ENCODE measurements around the gene NUTM2F. TPM values are rescaled to one million over a fixed set of nuclear protein-coding genes. Genes with fewer than 3 reads are reported as not detected.
"Not testable (repeated sequence)": the region's sequence is repeated elsewhere in the genome, so short reads cannot be mapped to it uniquely, and the experiment has no call there.

The NUTM2F gene
- total and polyA plus RNA-seq, 2 donors (not counting 1 experiment from before 2014, with no cell fraction given): not detected

DNA sequence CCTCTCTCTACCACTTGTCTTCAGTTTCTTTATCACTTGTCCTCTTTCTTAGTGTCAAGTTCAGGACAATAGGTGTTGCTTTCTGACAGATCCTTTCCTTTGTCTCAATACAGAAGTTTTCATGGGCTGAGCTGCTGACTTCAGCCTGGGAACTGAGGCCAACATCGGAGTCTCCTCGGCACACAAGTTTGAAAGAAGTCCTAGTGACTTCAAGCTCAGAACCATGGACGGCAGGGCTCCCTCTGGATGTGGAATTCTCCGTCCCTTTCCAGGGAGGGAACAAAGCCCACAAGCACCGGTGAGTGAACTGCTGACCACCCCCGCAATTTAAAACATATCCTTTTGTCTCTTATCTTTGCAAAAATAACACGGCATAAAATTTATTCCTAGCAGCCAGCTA, 10.3 kb upstream of the NUTM2F start:
- H3K79me2 ChIP-seq (ENCODE audit: control insufficient read depth, insufficient read depth, low read length); H3K9me3 ChIP-seq (ENCODE audit: control insufficient read depth, insufficient read depth, low read depth, low read length); H3K4me1 ChIP-seq (ENCODE audit: control insufficient read depth, extremely low read depth, insufficient read depth, low read length); H4K20me1 ChIP-seq (ENCODE audit: control insufficient read depth, extremely low read depth, insufficient read depth, low read length); H3K27ac ChIP-seq (ENCODE audit: insufficient read depth, low read length); H3K9ac ChIP-seq (ENCODE audit: insufficient read depth, low read length); H3K4me3 ChIP-seq (replicated peaks in 1 of 4; ENCODE audit: control extremely low read depth in 1 of 4, insufficient read depth in 1 of 4, low read depth in 3 of 4, low read length in 4 of 4); H3K27me3 ChIP-seq (ENCODE audit: control insufficient read depth, insufficient read depth, low read length); H3K4me2 ChIP-seq (ENCODE audit: extremely low read depth, insufficient read depth, low read length); H3K36me3 ChIP-seq (ENCODE audit: control insufficient read depth, insufficient read depth, low read length); H2AFZ ChIP-seq (ENCODE audit: low read length); DNase-seq (ENCODE audit: low read depth in 2 of 2): not testable (repeated sequence)

DNA sequence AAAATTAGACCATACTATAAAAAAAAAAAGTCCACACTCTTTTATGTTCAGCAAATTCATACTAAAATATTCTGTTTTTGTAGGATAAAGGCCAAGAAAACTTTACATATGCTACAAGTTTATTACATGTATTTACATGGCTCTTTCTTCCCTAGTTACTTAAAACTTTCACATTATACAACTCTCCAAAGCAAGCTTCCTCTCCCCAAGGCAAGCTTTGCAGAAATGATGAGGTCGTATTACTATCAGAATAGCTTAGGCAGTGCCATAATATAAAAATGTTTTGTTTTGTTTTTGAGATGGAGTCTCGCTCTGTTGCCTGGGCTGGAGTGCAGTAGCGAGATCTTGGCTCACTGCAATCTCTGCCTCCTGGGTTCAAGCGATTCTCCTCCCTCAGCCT, 8.0 kb upstream of the NUTM2F start:
- H2AFZ ChIP-seq (ENCODE audit: low read length); H3K9ac ChIP-seq (ENCODE audit: insufficient read depth, low read length); DNase-seq (ENCODE audit: low read depth in 2 of 2); H3K9me3 ChIP-seq (ENCODE audit: control insufficient read depth, insufficient read depth, low read depth, low read length); H3K79me2 ChIP-seq (ENCODE audit: control insufficient read depth, insufficient read depth, low read length); H3K4me3 ChIP-seq (replicated peaks in 1 of 4; ENCODE audit: control extremely low read depth in 1 of 4, insufficient read depth in 1 of 4, low read depth in 3 of 4, low read length in 4 of 4); H3K27me3 ChIP-seq (ENCODE audit: control insufficient read depth, insufficient read depth, low read length); H3K4me1 ChIP-seq (ENCODE audit: control insufficient read depth, extremely low read depth, insufficient read depth, low read length); H3K27ac ChIP-seq (ENCODE audit: insufficient read depth, low read length); H4K20me1 ChIP-seq (ENCODE audit: control insufficient read depth, extremely low read depth, insufficient read depth, low read length); H3K4me2 ChIP-seq (ENCODE audit: extremely low read depth, insufficient read depth, low read length); H3K36me3 ChIP-seq (ENCODE audit: control insufficient read depth, insufficient read depth, low read length): not testable (repeated sequence)

DNA sequence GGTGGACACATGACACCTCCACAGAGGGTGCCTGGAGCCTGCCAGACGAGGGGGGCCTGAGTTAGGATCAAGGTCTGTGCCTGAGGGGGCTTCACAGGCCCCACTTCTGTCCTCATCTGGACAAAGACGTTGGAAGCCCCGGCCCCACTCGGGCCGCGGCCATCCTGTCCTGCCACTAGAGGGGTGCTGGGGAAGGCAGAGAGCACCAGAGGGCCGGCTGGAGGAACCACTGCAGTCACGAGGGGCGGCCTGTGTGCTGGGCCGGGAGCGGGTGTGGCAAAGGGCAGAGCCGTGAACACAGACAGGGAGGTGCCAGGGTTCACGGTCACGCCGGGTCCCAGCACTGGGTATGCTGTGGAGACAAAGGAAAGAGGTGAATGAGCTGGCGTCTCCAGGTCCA, 2.9 kb downstream of the NUTM2F start:
- not testable (repeated sequence) for H4K20me1 ChIP-seq (ENCODE audit: control insufficient read depth, extremely low read depth, insufficient read depth, low read length)

DNA sequence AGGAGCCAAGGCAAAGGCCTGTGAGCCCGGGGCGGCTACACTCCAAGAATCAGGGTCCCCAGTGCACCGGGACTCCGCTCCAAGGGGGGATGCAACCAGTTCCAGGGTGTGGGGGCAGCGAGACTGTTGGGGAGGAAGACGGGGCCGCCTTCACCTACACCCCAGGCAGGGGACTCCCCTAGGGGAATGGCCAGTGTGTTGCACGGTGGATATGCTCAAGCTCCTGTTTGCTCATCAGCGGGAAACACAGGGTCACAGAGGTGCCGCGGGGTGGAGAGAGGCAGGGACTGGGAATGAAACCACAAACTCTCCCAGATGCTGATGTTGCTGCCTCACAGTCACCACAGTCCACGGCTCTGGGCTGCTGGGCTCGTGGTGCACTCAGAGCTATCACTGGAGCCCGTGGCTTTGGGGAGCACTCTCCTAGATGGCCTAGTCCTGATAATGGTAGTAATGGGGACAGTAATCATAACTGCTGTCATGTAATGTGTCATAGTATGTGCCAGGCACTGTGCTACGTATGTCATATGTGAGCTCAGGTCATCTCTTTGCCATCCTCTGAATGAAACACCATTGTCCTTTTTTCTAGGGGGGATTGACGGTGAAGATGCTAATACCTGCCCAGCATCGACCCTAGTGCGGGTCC, 5.2 kb downstream of the NUTM2F start:
- H3K4me2 ChIP-seq (ENCODE audit: extremely low read depth, insufficient read depth, low read length); H3K27ac ChIP-seq (ENCODE audit: insufficient read depth, low read length); H3K9ac ChIP-seq (ENCODE audit: insufficient read depth, low read length); H3K36me3 ChIP-seq (ENCODE audit: control insufficient read depth, insufficient read depth, low read length); H2AFZ ChIP-seq (ENCODE audit: low read length); H3K9me3 ChIP-seq (ENCODE audit: control insufficient read depth, insufficient read depth, low read depth, low read length); H3K4me3 ChIP-seq (replicated peaks in 1 of 4; ENCODE audit: control extremely low read depth in 1 of 4, insufficient read depth in 1 of 4, low read depth in 3 of 4, low read length in 4 of 4); DNase-seq (ENCODE audit: low read depth in 2 of 2); H3K4me1 ChIP-seq (ENCODE audit: control insufficient read depth, extremely low read depth, insufficient read depth, low read length); H3K27me3 ChIP-seq (ENCODE audit: control insufficient read depth, insufficient read depth, low read length); H4K20me1 ChIP-seq (ENCODE audit: control insufficient read depth, extremely low read depth, insufficient read depth, low read length); H3K79me2 ChIP-seq (ENCODE audit: control insufficient read depth, insufficient read depth, low read length): not testable (repeated sequence)

More for the DNA sequence above, 2.9 kb downstream of the NUTM2F start:
- DNase-seq (ENCODE audit: low read depth in 2 of 2); H3K27me3 ChIP-seq (ENCODE audit: control insufficient read depth, insufficient read depth, low read length); H3K36me3 ChIP-seq (ENCODE audit: control insufficient read depth, insufficient read depth, low read length); H3K9me3 ChIP-seq (ENCODE audit: control insufficient read depth, insufficient read depth, low read depth, low read length); H3K27ac ChIP-seq (ENCODE audit: insufficient read depth, low read length); H3K4me2 ChIP-seq (ENCODE audit: extremely low read depth, insufficient read depth, low read length); H3K4me1 ChIP-seq (ENCODE audit: control insufficient read depth, extremely low read depth, insufficient read depth, low read length); H3K9ac ChIP-seq (ENCODE audit: insufficient read depth, low read length); H2AFZ ChIP-seq (ENCODE audit: low read length); H3K79me2 ChIP-seq (ENCODE audit: control insufficient read depth, insufficient read depth, low read length); H3K4me3 ChIP-seq (replicated peaks in 1 of 4; ENCODE audit: control extremely low read depth in 1 of 4, insufficient read depth in 1 of 4, low read depth in 3 of 4, low read length in 4 of 4): not testable (repeated sequence)

DNA sequence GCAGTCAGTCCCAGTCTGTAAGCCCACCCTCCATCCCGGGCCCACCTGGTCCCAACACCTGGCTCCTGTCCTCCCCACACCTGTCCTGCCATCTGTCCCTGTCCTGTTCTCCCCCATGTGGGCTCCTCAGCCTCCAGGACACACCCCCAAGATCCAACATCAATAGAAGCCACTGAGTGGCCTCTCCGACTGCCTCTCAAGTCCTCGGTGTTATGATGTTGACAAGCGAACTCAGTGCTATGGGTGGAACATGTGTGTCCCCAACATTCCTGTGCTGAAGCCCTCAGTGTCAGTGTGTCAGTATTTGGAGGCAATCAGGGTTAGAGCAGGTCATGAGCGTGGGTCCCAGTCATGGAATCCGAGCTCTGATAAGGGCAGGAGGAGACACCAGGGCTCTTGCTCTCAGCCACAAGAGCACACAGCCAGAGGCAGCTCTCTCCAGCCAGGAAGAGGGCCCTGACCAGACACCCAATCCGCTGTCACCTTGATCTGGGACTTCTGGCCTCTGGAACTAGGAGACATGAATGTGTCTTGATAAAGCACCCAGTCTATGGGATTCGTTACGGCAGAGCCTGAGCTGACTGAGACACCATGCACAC, 6.0 kb downstream of the NUTM2F start:
- H3K79me2 ChIP-seq (ENCODE audit: control insufficient read depth, insufficient read depth, low read length); H3K27me3 ChIP-seq (ENCODE audit: control insufficient read depth, insufficient read depth, low read length); H4K20me1 ChIP-seq (ENCODE audit: control insufficient read depth, extremely low read depth, insufficient read depth, low read length); H3K36me3 ChIP-seq (ENCODE audit: control insufficient read depth, insufficient read depth, low read length); H3K9ac ChIP-seq (ENCODE audit: insufficient read depth, low read length); DNase-seq (ENCODE audit: low read depth in 2 of 2); H3K27ac ChIP-seq (ENCODE audit: insufficient read depth, low read length); H3K4me1 ChIP-seq (ENCODE audit: control insufficient read depth, extremely low read depth, insufficient read depth, low read length); H3K4me3 ChIP-seq (replicated peaks in 1 of 4; ENCODE audit: control extremely low read depth in 1 of 4, insufficient read depth in 1 of 4, low read depth in 3 of 4, low read length in 4 of 4); H3K4me2 ChIP-seq (ENCODE audit: extremely low read depth, insufficient read depth, low read length); H2AFZ ChIP-seq (ENCODE audit: low read length); H3K9me3 ChIP-seq (ENCODE audit: control insufficient read depth, insufficient read depth, low read depth, low read length): not testable (repeated sequence)

DNA sequence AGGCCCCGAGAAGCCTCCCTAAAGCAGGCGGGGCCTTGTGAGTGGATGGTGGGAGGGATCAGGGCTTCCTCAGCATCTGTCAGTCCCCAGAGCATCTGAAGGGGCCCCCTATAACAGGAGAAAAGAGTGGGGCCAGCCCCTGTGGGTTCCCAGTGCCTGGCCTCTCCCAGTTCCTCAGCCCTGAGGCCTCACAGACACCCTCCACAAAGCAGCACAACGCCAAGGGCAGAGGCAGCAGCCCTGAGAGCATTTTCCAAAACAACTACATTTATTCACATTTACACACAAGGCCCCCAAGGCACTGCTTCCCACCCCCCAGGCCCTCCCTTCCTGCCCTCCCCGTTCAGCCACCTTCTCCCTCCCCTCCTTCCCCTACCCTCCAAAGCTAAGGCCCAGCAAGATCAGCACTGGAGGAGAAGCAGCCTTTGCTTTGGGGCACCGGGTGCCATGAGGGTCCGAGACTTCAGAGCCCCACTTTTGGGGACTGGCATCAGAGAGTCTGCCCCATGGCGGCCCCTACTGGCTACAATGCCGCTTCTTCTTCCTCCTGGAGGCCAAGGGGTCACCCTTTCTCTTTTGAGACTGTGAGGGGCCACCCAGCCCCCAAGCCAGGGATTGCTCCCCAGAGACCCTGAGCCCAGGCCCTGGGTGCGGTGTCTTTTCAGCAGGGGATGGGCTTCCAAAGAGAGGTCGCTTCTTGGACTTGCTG, 10.3 kb downstream of the NUTM2F start:
- not testable (repeated sequence) for H3K4me1 ChIP-seq (ENCODE audit: control insufficient read depth, extremely low read depth, insufficient read depth, low read length); H3K36me3 ChIP-seq (ENCODE audit: control insufficient read depth, insufficient read depth, low read length); H3K79me2 ChIP-seq (ENCODE audit: control insufficient read depth, insufficient read depth, low read length); DNase-seq (ENCODE audit: low read depth in 2 of 2); H4K20me1 ChIP-seq (ENCODE audit: control insufficient read depth, extremely low read depth, insufficient read depth, low read length); H3K27ac ChIP-seq (ENCODE audit: insufficient read depth, low read length); H3K9me3 ChIP-seq (ENCODE audit: control insufficient read depth, insufficient read depth, low read depth, low read length); H3K27me3 ChIP-seq (ENCODE audit: control insufficient read depth, insufficient read depth, low read length); H2AFZ ChIP-seq (ENCODE audit: low read length); H3K9ac ChIP-seq (ENCODE audit: insufficient read depth, low read length); H3K4me2 ChIP-seq (ENCODE audit: extremely low read depth, insufficient read depth, low read length); H3K4me3 ChIP-seq (replicated peaks in 1 of 4; ENCODE audit: control extremely low read depth in 1 of 4, insufficient read depth in 1 of 4, low read depth in 3 of 4, low read length in 4 of 4)

Data from fibroblast of lung (primary cell).